Heart left ventricle (tissue), 16 donors: ENCODE data around the gene P3R3URF. TPM values are rescaled to one million over a fixed set of nuclear protein-coding genes. Genes with fewer than 3 reads are reported as not detected.

Experiments
- ATAC-seq, 4 donors: fragments of 200-7000 bp; cut with Tn5 transposase; one replicate each; pipeline ENCODE4 v1.9.1; 2020 to 2022; ENCODE audit warnings: moderate library complexity in 4 of 4, mild to moderate bottlenecking in 3 of 4, moderate number of reproducible peaks in 1 of 4
- DNase-seq, 5 donors: peaks; one replicate each; pipeline ENCODE4 v3.0.0-alpha.2; 2020
- H3K27ac ChIP-seq, 12 donors: fragments of 200-600 bp; sonication (generic) in 4 of 12; one replicate each; pipeline versions ENCODE4 v1.5.0 to v1.8.0; 2016 to 2022; ENCODE audit warnings: mild to moderate bottlenecking in 2 of 12
- H3K27me3 ChIP-seq, 9 donors: fragments of 200-600 bp; sonication (generic) in 2 of 9; one replicate each; pipeline versions ENCODE4 v1.5.1 to v1.8.0; 2016 to 2022; ENCODE audit warnings: mild to moderate bottlenecking in 3 of 9
- H3K36me3 ChIP-seq, 9 donors: fragments of 200-600 bp; sonication (generic) in 2 of 9; one replicate each; pipeline versions ENCODE4 v1.5.0 to v1.8.0; 2018 to 2022; ENCODE audit warnings: mild to moderate bottlenecking in 2 of 9
- H3K4me1 ChIP-seq, 12 donors: fragments of 200-600 bp; sonication (generic) in 4 of 12; one replicate each; pipeline versions ENCODE4 v1.5.0 to v1.8.0; 2016 to 2022; ENCODE audit warnings: mild to moderate bottlenecking in 3 of 12
- H3K4me3 ChIP-seq, 12 donors: fragments of 200-600 bp; sonication (generic) in 4 of 12; one replicate each; pipeline versions ENCODE4 v1.5.0 to v1.8.0; 2017 to 2022; ENCODE audit warnings: mild to moderate bottlenecking in 9 of 12, moderate library complexity in 4 of 12
- H3K9me3 ChIP-seq, 12 donors: fragments of 200-600 bp; sonication (generic) in 4 of 12; one replicate each; pipeline versions ENCODE4 v1.5.0 to v1.8.0; 2016 to 2022; ENCODE audit warnings: mild to moderate bottlenecking in 1 of 12
- POLR2A ChIP-seq, 2 donors: fragments of 450-650 bp; IDR thresholded peaks; one replicate each; pipeline ENCODE4 v1.6.1; 2017; ENCODE audit warnings: antibody characterized with exemption in 2 of 2, mild to moderate bottlenecking in 2 of 2, moderate library complexity in 2 of 2
- WGBS, 4 donors: extraction: QIAGEN DNeasy Blood & Tissue Kit in 2 of 4; methylation state at CpG; one replicate each; pipeline versions ENCODE4 v1.1.5 to v1.1.7; 2013 to 2018; 5-methylcytosine and 5-hydroxymethylcytosine counted together
- intact Hi-C, 10 donors: fragments of 100-400 bp; cut with DNase I; formaldehyde crosslinking; loops; one replicate each; pipeline versions ENCODE4 v1.11.1 to v1.14.2; 2022
- polyA plus RNA-seq, 2 donors: library from polyadenylated mRNA; stranded (reverse); fragments of 200-250 nt; gene quantifications; one replicate each; pipeline ENCODE4 v1.2.3, GENCODE V29; 2013
- total RNA-seq, 9 donors: library from RNA; depleted of rRNA in 2 of 9; stranded (reverse); fragments of >200 nt in 2 of 9; fragmentation: NEBNext Ultra II Directional in 3 of 9; extraction: Animal tissue kit (Norgen Biotek cat#: 25700) in 3 of 9; gene quantifications; one replicate each; pipeline versions ENCODE4 v1.1.0 to v1.2.4, GENCODE V29; 2016 to 2023
- TF ChIP-seq, protein P1 (sequence below), 12 donors: fragments of 200-600 bp; sonication (generic) in 4 of 12; IDR thresholded peaks; one replicate each; pipeline versions ENCODE4 v1.5.0 to v1.8.0; 2018 to 2022; ENCODE audit warnings: antibody characterized with exemption in 12 of 12, mild to moderate bottlenecking in 5 of 12
- donor health status: ischemic (EF 13 %, LVEDD 7.1; RV severe dilation, severe dysfunction).
- donor health status: healthy with polysubstance abuse.
- donor health status: DM: no; HTN: yes; CAD: no.
- donor health status: DM: no; HTN: no; CAD: no.
- donor health status: ischemic (EF 25% LVEDD 6.9; RV normal size, moderate dysfunction).
- donor health status: ischemic (EF 25% LVEDD 5.7; RV mildly dilated, moderate dysfunction).
- donor health status: healthy.
- donor health status: DM: yes; HTN: yes; CAD: no.
- donor health status: ischemic (EF 35%, LVEDD 5.7; RV mildly dilated, moderate dysfunction).
- donor health status: nonischemic (EF 11% LVEDD 7.7; RV severe dilation, severe dysfunction).
- donor health status: DM: yes; HTN: yes; CAD: no.
- donor health status: PGD.
- donor health status: ischemic (EF 29% LVEDD 5.4; RV normal size, mild dysfunction).
- donor health status: nonischemic (EF 23%, LVEDD 6.1; RV moderate dilation, normal function).

P3R3URF gene
- total and polyA plus RNA-seq, 11 donors, result not detected

DNA sequence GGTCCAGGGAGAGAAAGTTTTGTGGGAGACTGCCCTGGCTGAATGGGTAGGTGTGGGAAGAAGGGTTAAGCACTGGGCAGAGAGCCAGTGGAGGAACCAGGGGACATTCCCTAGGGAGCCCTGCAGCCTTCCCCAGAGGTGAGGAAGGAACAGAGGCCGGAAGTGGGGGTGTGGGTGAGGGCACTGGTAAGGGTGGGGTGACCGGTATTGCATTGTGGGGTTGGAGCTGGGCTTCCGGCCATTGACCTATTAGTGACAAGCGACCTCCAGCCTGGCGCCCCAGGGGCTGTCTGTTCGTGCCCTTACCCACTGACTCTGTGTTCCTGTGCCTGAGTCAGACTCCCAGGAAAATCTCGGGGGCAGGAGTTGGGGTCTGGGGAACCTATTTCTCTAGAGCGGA lies 4.9 kb downstream of the P3R3URF start:
- TF ChIP-seq POLR2A (IDR thresholded peaks at IDR 0.05), result peak in 1 of 2 donors; percentile 37
- TF ChIP-seq, protein P1, sequence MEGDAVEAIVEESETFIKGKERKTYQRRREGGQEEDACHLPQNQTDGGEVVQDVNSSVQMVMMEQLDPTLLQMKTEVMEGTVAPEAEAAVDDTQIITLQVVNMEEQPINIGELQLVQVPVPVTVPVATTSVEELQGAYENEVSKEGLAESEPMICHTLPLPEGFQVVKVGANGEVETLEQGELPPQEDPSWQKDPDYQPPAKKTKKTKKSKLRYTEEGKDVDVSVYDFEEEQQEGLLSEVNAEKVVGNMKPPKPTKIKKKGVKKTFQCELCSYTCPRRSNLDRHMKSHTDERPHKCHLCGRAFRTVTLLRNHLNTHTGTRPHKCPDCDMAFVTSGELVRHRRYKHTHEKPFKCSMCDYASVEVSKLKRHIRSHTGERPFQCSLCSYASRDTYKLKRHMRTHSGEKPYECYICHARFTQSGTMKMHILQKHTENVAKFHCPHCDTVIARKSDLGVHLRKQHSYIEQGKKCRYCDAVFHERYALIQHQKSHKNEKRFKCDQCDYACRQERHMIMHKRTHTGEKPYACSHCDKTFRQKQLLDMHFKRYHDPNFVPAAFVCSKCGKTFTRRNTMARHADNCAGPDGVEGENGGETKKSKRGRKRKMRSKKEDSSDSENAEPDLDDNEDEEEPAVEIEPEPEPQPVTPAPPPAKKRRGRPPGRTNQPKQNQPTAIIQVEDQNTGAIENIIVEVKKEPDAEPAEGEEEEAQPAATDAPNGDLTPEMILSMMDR (IDR thresholded peaks at IDR 0.05), result no peak
- Histone ChIP-seq H3K27ac (peak overlapping the region; percentile 46 to 93 (median 76)), H3K36me3 (no peaks in the 10 kb centered on the region), H3K4me1 (peaks cover 11 to 90% (median 66%) of the 10 kb centered on the region in 12 donors), H3K27me3 (peaks cover 0 to 5% (median 0%) of the 10 kb centered on the region in 9 donors), H3K4me3 (peak overlapping the region in 3 of 12 donors; percentile 6 to 13 (median 9)), H3K9me3 (no peaks in the 10 kb centered on the region)
- intact Hi-C loops, result loop anchor here in 2 of 10 donors (1.0 to 10.0 kb wide), 2 partner anchors 38 to 277 kb away; no protein-coding TSS in a partner anchor
- ATAC-seq, result peak; percentile 30 to 65 (median 51)
- 51 to 85% (median 68%) methylated on average over 7 to 8 of the region's 8 CpGs for WGBS, 4 donors
- peak in 4 of 5 donors; percentile 57 to 84 (median 74) for DNase-seq

DNA sequence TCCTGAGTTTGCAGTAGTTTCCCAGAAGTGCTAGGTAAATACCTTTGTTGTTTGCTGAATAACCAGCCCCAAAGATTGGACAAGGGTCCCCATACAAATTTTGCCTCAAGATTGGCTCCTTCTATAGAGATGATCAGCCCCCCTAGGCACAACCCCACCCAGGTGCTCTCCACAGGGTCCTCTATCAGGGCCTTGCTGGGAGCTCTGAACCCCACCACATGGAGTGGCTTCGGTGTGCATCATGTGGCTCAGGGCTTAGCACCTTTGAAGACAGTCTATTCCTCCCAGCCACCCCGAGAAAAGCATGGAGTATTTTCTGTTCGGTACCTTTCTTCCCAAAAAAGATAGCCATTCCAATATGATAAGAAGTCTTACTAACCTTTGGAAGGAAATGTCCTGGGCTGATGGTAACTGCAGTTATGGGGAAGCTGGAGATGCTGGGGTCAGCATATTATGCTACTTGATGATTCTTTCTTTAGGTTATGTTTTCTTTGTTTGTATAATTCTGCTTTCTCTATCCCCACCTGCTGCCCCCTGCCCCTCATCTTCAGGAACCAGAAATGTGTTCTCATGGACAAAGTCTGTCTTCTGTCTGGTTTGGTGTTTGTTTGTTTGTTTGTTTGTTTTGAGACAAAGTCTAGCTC lies 6.4 kb downstream of the P3R3URF start:
- no peak for TF ChIP-seq POLR2A (IDR thresholded peaks at IDR 0.05)
- TF ChIP-seq, protein P1 (IDR thresholded peaks at IDR 0.05), result no peak
- Histone ChIP-seq H3K4me3 (no peak overlapping the region), H3K4me1 (peaks cover 11 to 88% (median 63%) of the 10 kb centered on the region in 12 donors), H3K27me3 (peaks cover 0 to 5% (median 0%) of the 10 kb centered on the region in 9 donors), H3K27ac (peak overlapping the region in 8 of 12 donors; percentile 54 to 88 (median 80)), H3K9me3 (no peaks in the 10 kb centered on the region), H3K36me3 (no peaks in the 10 kb centered on the region)
- WGBS, 4 donors, result 96 to 100% (median 97%) methylated on average over 3 of the region's 3 CpGs
- intact Hi-C loops, result loop anchor here in 3 of 10 donors (5.0 to 10.0 kb wide), 3 partner anchors 38 to 275 kb away; partner anchors contain the start of gene PIK3R3 (in 1 of the 3)
- ATAC-seq (no peak), DNase-seq (no peak)

DNA sequence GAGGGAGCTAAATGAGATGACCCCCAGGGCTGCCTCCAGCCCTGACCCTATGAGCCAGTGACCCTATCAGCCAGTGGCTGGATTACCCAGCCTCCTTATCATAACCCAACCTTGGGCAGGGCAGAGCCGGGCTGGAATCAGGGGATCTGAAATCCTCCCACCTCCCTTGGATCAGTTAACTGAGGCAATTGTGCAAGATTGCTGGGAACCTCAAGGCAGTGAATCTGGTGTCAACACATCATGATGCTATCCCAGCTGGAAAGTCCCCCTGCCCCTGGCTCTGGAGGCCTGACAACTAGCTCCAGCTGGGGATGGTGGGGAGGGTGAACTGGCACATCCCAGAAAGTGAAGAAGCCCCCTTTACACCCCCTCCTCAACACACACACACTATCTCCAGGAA lies 7.8 kb downstream of the P3R3URF start:
- Histone ChIP-seq H3K36me3 (no peaks in the 10 kb centered on the region), H3K9me3 (no peaks in the 10 kb centered on the region), H3K27me3 (peaks cover 0 to 5% (median 0%) of the 10 kb centered on the region in 9 donors), H3K4me3 (no peak overlapping the region), H3K27ac (peak overlapping the region in 10 of 12 donors; percentile 74 to 98 (median 90)), H3K4me1 (peaks cover 7 to 73% (median 49%) of the 10 kb centered on the region in 12 donors)
- DNase-seq (no peak), ATAC-seq (no peak)
- TF ChIP-seq, protein P1 (IDR thresholded peaks at IDR 0.05), result no peak
- TF ChIP-seq POLR2A (IDR thresholded peaks at IDR 0.05), result no peak
- intact Hi-C loops, result loop anchor here in 2 of 10 donors (5.0 kb wide), 2 partner anchors 36 to 86 kb away; partner anchors contain the start of gene PIK3R3 (in 1 of the 2)
- 79 to 90% (median 85%) methylated on average over 1 of the region's 1 CpG for WGBS, 4 donors
